ENCODE results near the gene SLITRK5.

DNA sequence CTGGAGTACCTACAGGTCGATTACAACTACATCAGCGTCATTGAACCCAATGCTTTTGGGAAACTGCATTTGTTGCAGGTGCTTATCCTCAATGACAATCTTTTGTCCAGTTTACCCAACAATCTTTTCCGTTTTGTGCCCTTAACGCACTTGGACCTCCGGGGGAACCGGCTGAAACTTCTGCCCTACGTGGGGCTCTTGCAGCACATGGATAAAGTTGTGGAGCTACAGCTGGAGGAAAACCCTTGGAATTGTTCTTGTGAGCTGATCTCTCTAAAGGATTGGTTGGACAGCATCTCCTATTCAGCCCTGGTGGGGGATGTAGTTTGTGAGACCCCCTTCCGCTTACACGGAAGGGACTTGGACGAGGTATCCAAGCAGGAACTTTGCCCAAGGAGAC, 4.7 kb downstream of the SLITRK5 start:
- TF ChIP-seq, protein P1, sequence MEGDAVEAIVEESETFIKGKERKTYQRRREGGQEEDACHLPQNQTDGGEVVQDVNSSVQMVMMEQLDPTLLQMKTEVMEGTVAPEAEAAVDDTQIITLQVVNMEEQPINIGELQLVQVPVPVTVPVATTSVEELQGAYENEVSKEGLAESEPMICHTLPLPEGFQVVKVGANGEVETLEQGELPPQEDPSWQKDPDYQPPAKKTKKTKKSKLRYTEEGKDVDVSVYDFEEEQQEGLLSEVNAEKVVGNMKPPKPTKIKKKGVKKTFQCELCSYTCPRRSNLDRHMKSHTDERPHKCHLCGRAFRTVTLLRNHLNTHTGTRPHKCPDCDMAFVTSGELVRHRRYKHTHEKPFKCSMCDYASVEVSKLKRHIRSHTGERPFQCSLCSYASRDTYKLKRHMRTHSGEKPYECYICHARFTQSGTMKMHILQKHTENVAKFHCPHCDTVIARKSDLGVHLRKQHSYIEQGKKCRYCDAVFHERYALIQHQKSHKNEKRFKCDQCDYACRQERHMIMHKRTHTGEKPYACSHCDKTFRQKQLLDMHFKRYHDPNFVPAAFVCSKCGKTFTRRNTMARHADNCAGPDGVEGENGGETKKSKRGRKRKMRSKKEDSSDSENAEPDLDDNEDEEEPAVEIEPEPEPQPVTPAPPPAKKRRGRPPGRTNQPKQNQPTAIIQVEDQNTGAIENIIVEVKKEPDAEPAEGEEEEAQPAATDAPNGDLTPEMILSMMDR (IDR thresholded peaks at IDR 0.05; ENCODE audit: low read depth, low read length, poor library complexity, severe bottlenecking), result no peak
- no peak for TF ChIP-seq EZH2phosphoT487 (IDR thresholded peaks at IDR 0.05; ENCODE audit: borderline replicate concordance, low read length)

Data from DOHH2 (cell line).